ENCODE results near the gene OXNAD1. TPM values are rescaled to one million over a fixed set of nuclear protein-coding genes. Genes with fewer than 3 reads are reported as not detected.

The OXNAD1 gene
- total RNA-seq, 2 donors from 2014 or later, result 23.4 to 26.2 TPM

GRCh38 chr3:16257309-16257708 lies 7.7 kb upstream of the OXNAD1 start:
- intact Hi-C loops (cut with DNase I), result no loop called here
- Histone ChIP-seq H3K36me3 (no peaks in the 10 kb centered on the region), H3K9ac (ENCODE audit: low read depth in 2 of 2, low read length in 2 of 2) (no peak overlapping the region), H3K27me3 (no peaks in the 10 kb centered on the region), H3K27ac (no peak overlapping the region), H3K4me3 (no peak overlapping the region), H3K9me3 (no peaks in the 10 kb centered on the region), H3K4me1 (no peaks in the 10 kb centered on the region)
- no peak for DNase-seq
- TF ChIP-seq, protein P1, sequence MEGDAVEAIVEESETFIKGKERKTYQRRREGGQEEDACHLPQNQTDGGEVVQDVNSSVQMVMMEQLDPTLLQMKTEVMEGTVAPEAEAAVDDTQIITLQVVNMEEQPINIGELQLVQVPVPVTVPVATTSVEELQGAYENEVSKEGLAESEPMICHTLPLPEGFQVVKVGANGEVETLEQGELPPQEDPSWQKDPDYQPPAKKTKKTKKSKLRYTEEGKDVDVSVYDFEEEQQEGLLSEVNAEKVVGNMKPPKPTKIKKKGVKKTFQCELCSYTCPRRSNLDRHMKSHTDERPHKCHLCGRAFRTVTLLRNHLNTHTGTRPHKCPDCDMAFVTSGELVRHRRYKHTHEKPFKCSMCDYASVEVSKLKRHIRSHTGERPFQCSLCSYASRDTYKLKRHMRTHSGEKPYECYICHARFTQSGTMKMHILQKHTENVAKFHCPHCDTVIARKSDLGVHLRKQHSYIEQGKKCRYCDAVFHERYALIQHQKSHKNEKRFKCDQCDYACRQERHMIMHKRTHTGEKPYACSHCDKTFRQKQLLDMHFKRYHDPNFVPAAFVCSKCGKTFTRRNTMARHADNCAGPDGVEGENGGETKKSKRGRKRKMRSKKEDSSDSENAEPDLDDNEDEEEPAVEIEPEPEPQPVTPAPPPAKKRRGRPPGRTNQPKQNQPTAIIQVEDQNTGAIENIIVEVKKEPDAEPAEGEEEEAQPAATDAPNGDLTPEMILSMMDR (IDR thresholded peaks at IDR 0.05), result no peak

DNA sequence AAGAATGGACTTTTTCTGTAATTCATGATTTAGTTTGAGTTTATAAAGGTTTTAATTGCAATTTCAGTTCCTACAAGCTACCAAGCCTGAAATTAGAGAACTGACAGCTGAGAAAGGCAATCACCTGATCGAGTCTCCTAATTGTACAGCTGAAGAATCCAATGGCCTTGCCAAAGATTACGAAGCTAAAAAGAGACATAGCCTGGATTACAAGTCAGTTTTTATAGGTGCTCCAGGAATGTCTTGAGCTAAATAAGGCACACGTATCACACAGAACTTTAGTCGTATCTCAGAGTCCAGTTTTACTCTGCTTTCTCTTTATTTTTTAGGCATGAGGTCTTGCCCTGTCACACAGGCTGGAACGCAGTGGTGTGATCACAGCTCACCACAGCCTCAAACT lies 6.8 kb upstream of the OXNAD1 start:
- intact Hi-C loops (cut with DNase I), result no loop called here
- no peak overlapping the region for H3K27ac ChIP-seq

DNA sequence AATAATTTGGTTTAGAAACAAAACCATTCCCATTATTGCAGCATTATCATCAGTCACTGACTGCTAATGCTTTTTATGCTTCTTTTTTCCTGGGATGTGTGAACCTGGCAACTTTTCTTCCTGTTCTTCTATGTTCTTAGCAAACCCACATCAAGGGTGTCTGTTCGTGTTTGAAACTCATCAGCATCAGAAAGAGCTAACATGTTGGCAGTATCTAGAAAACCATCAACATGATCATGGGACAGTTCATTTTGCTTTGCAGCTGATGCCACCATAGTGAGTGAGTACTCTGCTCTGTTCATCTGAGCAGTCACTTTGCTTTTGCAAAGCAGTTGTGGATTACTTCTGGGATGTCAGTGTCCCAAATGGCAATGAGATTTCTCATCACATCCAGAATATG lies 6.1 kb upstream of the OXNAD1 start:
- TF ChIP-seq, protein P1 (IDR thresholded peaks at IDR 0.05), result no peak
- Histone ChIP-seq H3K27ac (no peak overlapping the region), H3K9ac (ENCODE audit: low read depth in 2 of 2, low read length in 2 of 2) (no peak overlapping the region), H3K9me3 (no peaks in the 10 kb centered on the region), H3K4me3 (no peak overlapping the region), H3K27me3 (no peaks in the 10 kb centered on the region), H3K4me1 (no peaks in the 10 kb centered on the region), H3K36me3 (no peaks in the 10 kb centered on the region)
- no peak for DNase-seq
- intact Hi-C loops (cut with DNase I), result no loop called here

More for the DNA sequence above, 6.8 kb upstream of the OXNAD1 start:
- H3K9me3 ChIP-seq, result no peaks in the 10 kb centered on the region
- TF ChIP-seq, protein P1 (IDR thresholded peaks at IDR 0.05), result no peak
- no peaks in the 10 kb centered on the region for H3K4me1 ChIP-seq
- H3K9ac ChIP-seq (ENCODE audit: low read depth in 2 of 2, low read length in 2 of 2), result no peak overlapping the region
- no peaks in the 10 kb centered on the region for H3K36me3 ChIP-seq
- H3K27me3 ChIP-seq, result no peaks in the 10 kb centered on the region
- no peak overlapping the region for H3K4me3 ChIP-seq
- no peak for DNase-seq

DNA sequence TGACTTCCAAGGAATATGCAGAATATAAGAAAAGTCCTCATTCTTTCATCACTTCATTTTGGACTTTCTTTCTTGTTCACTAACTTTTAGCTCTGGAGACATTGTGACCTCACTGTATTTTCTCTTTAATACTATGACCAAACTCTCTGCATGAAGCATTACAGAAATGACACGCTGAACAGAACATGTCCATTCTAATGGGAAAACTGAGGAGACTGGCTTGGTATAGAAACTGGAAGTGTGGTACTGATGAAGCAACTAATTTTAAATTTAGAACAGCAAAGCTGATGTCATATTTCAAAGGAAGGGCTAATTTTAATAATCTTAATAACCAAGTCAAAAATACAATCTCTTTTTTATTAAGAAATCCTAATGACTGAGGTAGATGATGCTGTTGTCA lies 5.0 kb upstream of the OXNAD1 start:
- H3K9me3 ChIP-seq, result no peaks in the 10 kb centered on the region
- intact Hi-C loops (cut with DNase I), result no loop called here
- no peak overlapping the region for H3K27ac ChIP-seq
- H3K4me1 ChIP-seq, result no peaks in the 10 kb centered on the region
- H3K27me3 ChIP-seq, result no peaks in the 10 kb centered on the region
- DNase-seq, result no peak
- H3K36me3 ChIP-seq, result no peaks in the 10 kb centered on the region
- no peak overlapping the region for H3K4me3 ChIP-seq
- TF ChIP-seq, protein P1 (IDR thresholded peaks at IDR 0.05), result no peak
- H3K9ac ChIP-seq (ENCODE audit: low read depth in 2 of 2, low read length in 2 of 2), result no peak overlapping the region

DNA sequence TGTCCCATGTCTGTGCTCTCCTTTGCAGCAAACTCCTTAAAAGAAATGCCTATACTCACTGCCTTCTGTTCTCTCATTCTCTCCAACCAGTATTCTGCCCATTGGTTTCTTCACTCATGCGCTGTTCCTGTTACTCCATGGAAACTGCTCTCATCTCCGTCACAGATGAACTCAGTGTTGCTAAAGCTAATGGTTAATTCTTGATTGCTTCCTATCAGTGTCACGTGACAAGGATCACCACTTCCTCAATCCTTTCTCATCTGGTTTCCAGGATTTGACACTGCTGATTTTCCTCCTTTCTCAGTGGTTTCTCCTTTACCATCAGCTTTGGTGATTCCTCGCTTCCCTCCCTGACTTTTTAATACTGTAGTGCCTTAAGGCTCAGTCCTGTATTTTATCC lies 2.8 kb upstream of the OXNAD1 start:
- H3K4me3 ChIP-seq, result no peak overlapping the region
- H3K27me3 ChIP-seq, result no peaks in the 10 kb centered on the region
- no peaks in the 10 kb centered on the region for H3K9me3 ChIP-seq
- H3K4me1 ChIP-seq, result peaks cover 5% of the 10 kb centered on the region
- intact Hi-C loops (cut with DNase I), result no loop called here
- no peak for DNase-seq
- H3K36me3 ChIP-seq, result no peaks in the 10 kb centered on the region
- no peak overlapping the region for H3K9ac ChIP-seq (ENCODE audit: low read depth in 2 of 2, low read length in 2 of 2)
- no peak overlapping the region for H3K27ac ChIP-seq
- TF ChIP-seq, protein P1 (IDR thresholded peaks at IDR 0.05), result no peak

Data from colonic mucosa (tissue), 4 donors.